ENCODE data around the gene SGCA.

- TF ChIP-seq CTCF (IDR thresholded peaks at IDR 0.05; ENCODE audit: control extremely low read depth in 1 of 3, insufficient read depth in 1 of 3, low read depth in 1 of 3, low read length in 3 of 3) (peak in 1 of 3 experiments; percentile 15; a peak in 1 of 4 replicates), BCL11A (IDR thresholded peaks at IDR 0.05; ENCODE audit: low read depth in 2 of 2, low read length in 2 of 2) (no peak), EZH2 (IDR thresholded peaks at IDR 0.05; ENCODE audit: low read depth, low read length, severe bottlenecking) (no peak), POLR2A (IDR thresholded peaks at IDR 0.05; ENCODE audit: control extremely low read depth in 1 of 2, low read depth in 2 of 2, low read length in 2 of 2) (no peak), YY1 (IDR thresholded peaks at IDR 0.05; ENCODE audit: low read depth, low read length) (no peak), GTF2F1 (IDR thresholded peaks at IDR 0.05; ENCODE audit: borderline replicate concordance, low read depth, low read length) (no peak), CREB1 (IDR thresholded peaks at IDR 0.05) (no peak), SP1 (IDR thresholded peaks at IDR 0.05; ENCODE audit: low read depth, low read length) (no peak), RAD21 (IDR thresholded peaks at IDR 0.05 in 1 of 2, conservative IDR thresholded peaks at IDR 0.05 in 1 of 2; ENCODE audit: low read depth in 2 of 2, low read length in 2 of 2) (0 out of 4 replicates have a peak, but pooled peaks of 1 of the 2 experiments have one; percentile 1)
Measured at GRCh38 chr17:50184064-50184463, 18.3 kb downstream of the SGCA start.
